CD4-positive, alpha-beta T cell (primary cell): ENCODE measurements around the gene KRTAP21-3. TPM values are rescaled to one million over a fixed set of nuclear protein-coding genes. Genes with fewer than 3 reads are reported as not detected.

Experiments used
- ATAC-seq: fragments of 200-7000 bp; cut with Tn5 transposase; one replicate; pipeline ENCODE4 v1.10.0; 2022; ENCODE audit warnings: mild to moderate bottlenecking; ENCODE audit not compliant: poor library complexity
- CTCF ChIA-PET: fragments of 350-600 bp; sonication (Branson Sonifier 250); formaldehyde crosslinking; loops from one replicate; lab custom pipeline; 2021; ENCODE audit warnings: antibody characterized with exemption, inconsistent platforms; lab: Charles Lee
- POLR2A ChIA-PET: fragments of 350-600 bp; sonication (Branson Sonifier 250); formaldehyde crosslinking; loops from one replicate; lab custom pipeline; 2021; ENCODE audit warnings: antibody characterized with exemption, inconsistent platforms; lab: Charles Lee
- DNase-seq, 14 experiments: peaks; one replicate each; pipeline ENCODE4 v3.0.0-alpha.2; 2013 to 2020; ENCODE audit warnings: mixed read lengths in 2 of 14
- H3K27ac ChIP-seq, 2 donors: one replicate each; pipeline versions ENCODE4 v1.5.1 to v1.7.0; 2013; ENCODE audit warnings: low read length in 2 of 2, low read depth in 1 of 2, mild to moderate bottlenecking in 1 of 2
- H3K27me3 ChIP-seq, 2 experiments: 1 replicate in 1 of 2; 2 replicates in 1 of 2; pipeline versions ENCODE4 v1.6.1 to v1.7.0; 2013; ENCODE audit warnings: low read length in 2 of 2, control low read depth in 1 of 2, mild to moderate bottlenecking in 1 of 2, moderate library complexity in 1 of 2; ENCODE audit not compliant: insufficient read depth in 2 of 2, control insufficient read depth in 1 of 2
- H3K36me3 ChIP-seq: one replicate; pipeline ENCODE4 v1.6.1; 2013; ENCODE audit warnings: low read length, control low read depth; ENCODE audit not compliant: insufficient read depth
- H3K4me1 ChIP-seq: one replicate; pipeline ENCODE4 v1.6.1; 2013; ENCODE audit warnings: low read length, control low read depth; ENCODE audit not compliant: insufficient read depth
- H3K4me3 ChIP-seq: one replicate; pipeline ENCODE4 v1.5.1; 2013; ENCODE audit warnings: mild to moderate bottlenecking, low read length, moderate library complexity
- H3K9me3 ChIP-seq, 2 experiments: 1 replicate in 1 of 2; 2 replicates in 1 of 2; pipeline versions ENCODE4 v1.6.1 to v1.7.0; 2013; ENCODE audit warnings: low read length in 2 of 2, mild to moderate bottlenecking in 2 of 2, control low read depth in 1 of 2, moderate library complexity in 1 of 2; ENCODE audit not compliant: control insufficient read depth in 1 of 2, insufficient read depth in 1 of 2
- H3K27ac Mint-ChIP-seq: one replicate; pipeline ENCODE4 v1.8.0; 2020; ENCODE audit warnings: mixed read lengths
- H3K27me3 Mint-ChIP-seq: one replicate; pipeline ENCODE4 v1.8.0; 2021; ENCODE audit warnings: mixed read lengths
- H3K36me3 Mint-ChIP-seq: one replicate; pipeline ENCODE4 v1.8.0; 2021; ENCODE audit warnings: low read depth, mixed read lengths
- H3K4me1 Mint-ChIP-seq: one replicate; pipeline ENCODE4 v1.8.0; 2021; ENCODE audit warnings: low read depth, mixed read lengths
- H3K4me3 Mint-ChIP-seq: one replicate; pipeline ENCODE4 v1.8.0; 2020; ENCODE audit warnings: mild to moderate bottlenecking, mixed read lengths
- H3K9me3 Mint-ChIP-seq: one replicate; pipeline ENCODE4 v1.8.0; 2020; ENCODE audit warnings: mixed read lengths
- intact Hi-C, 2 experiments: fragments of 100-400 bp; cut with DNase I in 1 of 2; cut with micrococcal nuclease in 1 of 2; formaldehyde crosslinking; loops; one replicate each; pipeline versions ENCODE4 v1.15.1 to v1.9.0; 2023 to 2025; cut with DNase I, micrococcal nuclease
- total RNA-seq, 174 experiments: library from RNA in 2 of 174; stranded (reverse) in 2 of 174; gene quantifications; one replicate each; pipeline ENCODE4 v1.2.3 and lab custom pipeline; 2021 to 2026
- TF ChIP-seq, protein P1 (sequence below): fragments of 200-600 bp; IDR thresholded peaks from one replicate; pipeline ENCODE4 v1.8.0; 2022; ENCODE audit warnings: antibody characterized with exemption, mild to moderate bottlenecking

KRTAP21-3 gene
- total RNA-seq, 2 experiments from 2014 or later: not detected

DNA sequence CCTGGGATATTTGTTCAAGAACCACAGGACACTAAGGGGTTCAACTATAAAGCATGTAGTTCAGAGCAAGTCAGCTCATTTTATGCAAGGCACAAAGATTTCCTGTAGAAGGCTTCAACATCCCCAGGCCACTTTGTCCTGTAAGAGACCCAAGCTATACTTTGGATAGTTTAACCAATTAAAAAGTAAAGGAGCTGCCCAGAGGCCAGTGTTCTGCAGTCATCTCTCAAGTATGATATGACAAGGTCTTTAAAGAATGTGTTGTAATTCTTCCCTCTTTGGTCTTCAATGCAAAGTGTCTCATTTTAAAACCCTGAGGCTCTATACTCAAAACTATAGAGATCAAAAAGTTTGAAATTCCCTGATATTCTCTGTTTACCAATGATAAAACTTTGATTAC is 41.8 kb downstream of the KRTAP21-3 start:
- POLR2A ChIA-PET: no interaction called here
- Histone ChIP-seq H3K4me3 (no peak overlapping the region), H3K27ac (no peak overlapping the region), H3K4me1 (no peaks in the 10 kb centered on the region), H3K36me3 (no peaks in the 10 kb centered on the region), H3K27me3 (no peaks in the 10 kb centered on the region), H3K9me3 (no peaks in the 10 kb centered on the region)
- ATAC-seq (no peak), DNase-seq (no peak)
- intact Hi-C loops: no loop called here
- Mint-ChIP-seq H3K9me3 (peaks cover under 1% of the 10 kb centered on the region), H3K27ac (no peak overlapping the region), H3K27me3 (peaks cover under 1% of the 10 kb centered on the region), H3K36me3 (no peaks in the 10 kb centered on the region), H3K4me3 (no peak overlapping the region), H3K4me1 (no peaks in the 10 kb centered on the region)
- TF ChIP-seq, protein P1, sequence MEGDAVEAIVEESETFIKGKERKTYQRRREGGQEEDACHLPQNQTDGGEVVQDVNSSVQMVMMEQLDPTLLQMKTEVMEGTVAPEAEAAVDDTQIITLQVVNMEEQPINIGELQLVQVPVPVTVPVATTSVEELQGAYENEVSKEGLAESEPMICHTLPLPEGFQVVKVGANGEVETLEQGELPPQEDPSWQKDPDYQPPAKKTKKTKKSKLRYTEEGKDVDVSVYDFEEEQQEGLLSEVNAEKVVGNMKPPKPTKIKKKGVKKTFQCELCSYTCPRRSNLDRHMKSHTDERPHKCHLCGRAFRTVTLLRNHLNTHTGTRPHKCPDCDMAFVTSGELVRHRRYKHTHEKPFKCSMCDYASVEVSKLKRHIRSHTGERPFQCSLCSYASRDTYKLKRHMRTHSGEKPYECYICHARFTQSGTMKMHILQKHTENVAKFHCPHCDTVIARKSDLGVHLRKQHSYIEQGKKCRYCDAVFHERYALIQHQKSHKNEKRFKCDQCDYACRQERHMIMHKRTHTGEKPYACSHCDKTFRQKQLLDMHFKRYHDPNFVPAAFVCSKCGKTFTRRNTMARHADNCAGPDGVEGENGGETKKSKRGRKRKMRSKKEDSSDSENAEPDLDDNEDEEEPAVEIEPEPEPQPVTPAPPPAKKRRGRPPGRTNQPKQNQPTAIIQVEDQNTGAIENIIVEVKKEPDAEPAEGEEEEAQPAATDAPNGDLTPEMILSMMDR: no peak
- CTCF ChIA-PET: no interaction called here

DNA sequence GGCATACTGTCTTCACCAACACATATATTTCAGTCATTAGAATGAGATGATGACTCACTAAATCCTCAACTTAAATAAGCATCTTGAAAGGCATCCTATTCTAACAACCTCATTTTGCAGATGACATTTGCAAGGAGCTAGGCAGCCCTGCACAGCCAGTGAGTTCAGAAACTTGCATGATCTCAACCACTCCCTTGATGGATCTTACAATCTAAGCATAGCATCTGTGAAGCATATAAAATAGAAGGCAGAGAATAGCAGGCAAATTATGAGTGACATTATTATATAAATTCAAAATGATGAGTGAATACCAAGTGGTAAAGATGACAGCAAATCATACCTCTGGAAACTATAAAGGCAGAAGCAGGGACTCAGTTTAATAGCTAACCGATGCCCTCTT is 44.3 kb downstream of the KRTAP21-3 start:
- intact Hi-C loops: no loop called here
- no peak for ATAC-seq
- POLR2A ChIA-PET: no interaction called here

DNA sequence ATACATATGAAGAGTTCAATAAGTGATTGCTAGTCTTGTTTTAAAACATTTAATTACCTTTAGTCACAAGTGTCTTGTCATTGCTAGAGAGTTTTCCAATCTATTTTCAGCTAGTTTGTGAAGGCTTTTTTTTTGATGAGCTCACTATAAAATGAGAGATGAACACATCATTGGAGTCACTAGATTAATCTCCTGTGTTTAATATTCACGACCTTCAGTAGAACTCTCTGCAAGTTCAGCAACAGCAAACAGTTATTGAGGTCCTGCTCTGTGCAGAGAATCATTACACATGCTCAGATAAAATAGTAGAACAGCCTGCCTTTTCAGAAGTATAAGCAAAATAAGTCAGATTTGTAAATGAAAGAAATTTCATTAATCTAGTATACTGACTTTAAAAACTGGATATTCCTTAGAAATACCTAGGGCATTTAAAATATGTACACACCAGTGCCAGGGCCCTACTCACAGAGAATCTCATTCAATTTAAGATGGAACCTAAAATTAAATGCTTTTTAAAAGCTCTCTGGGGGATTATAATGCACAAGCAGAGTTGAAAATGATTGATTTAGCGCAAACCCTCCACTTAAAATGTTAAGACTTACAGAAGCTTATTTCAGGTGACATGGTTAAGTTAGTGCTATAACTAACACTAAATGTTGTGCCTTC is 45.5 kb downstream of the KRTAP21-3 start:
- ChIA-PET POLR2A (no interaction called here), CTCF (interaction anchor here (1.0 kb wide), 1 partner anchor 30 kb away, joined by 3 read pairs; no protein-coding TSS in a partner anchor)
- H3K27me3 Mint-ChIP-seq: peaks cover 16% of the 10 kb centered on the region
- H3K4me1 Mint-ChIP-seq: no peaks in the 10 kb centered on the region
- ATAC-seq (no peak), DNase-seq (no peak)
- Histone ChIP-seq H3K27ac (no peak overlapping the region), H3K36me3 (no peaks in the 10 kb centered on the region), H3K9me3 (peaks cover 0 to 4% of the 10 kb centered on the region in 2 experiments), H3K27me3 (no peaks in the 10 kb centered on the region), H3K4me3 (no peak overlapping the region), H3K4me1 (no peaks in the 10 kb centered on the region)
- TF ChIP-seq, protein P1: no peak
- H3K9me3 Mint-ChIP-seq: peaks cover 8% of the 10 kb centered on the region
- intact Hi-C loops: no loop called here
- H3K4me3 Mint-ChIP-seq: no peak overlapping the region
- no peak overlapping the region for H3K27ac Mint-ChIP-seq
- H3K36me3 Mint-ChIP-seq: no peaks in the 10 kb centered on the region

More for the DNA sequence above, 44.3 kb downstream of the KRTAP21-3 start:
- no peak overlapping the region for H3K4me3 Mint-ChIP-seq
- peaks cover 4% of the 10 kb centered on the region for H3K9me3 Mint-ChIP-seq
- no peaks in the 10 kb centered on the region for H3K4me1 Mint-ChIP-seq
- H3K36me3 Mint-ChIP-seq: no peaks in the 10 kb centered on the region
- no peak overlapping the region for H3K27ac Mint-ChIP-seq
- H3K27me3 Mint-ChIP-seq: peaks cover 11% of the 10 kb centered on the region
- TF ChIP-seq, protein P1: no peak
- no peaks in the 10 kb centered on the region for H3K27me3 ChIP-seq
- H3K9me3 ChIP-seq: no peaks in the 10 kb centered on the region
- no peak overlapping the region for H3K27ac ChIP-seq
- no peaks in the 10 kb centered on the region for H3K36me3 ChIP-seq
- CTCF ChIA-PET: no interaction called here
- H3K4me1 ChIP-seq: no peaks in the 10 kb centered on the region
- no peak overlapping the region for H3K4me3 ChIP-seq
- no peak for DNase-seq
